ENCODE results near the gene EEFSEC. TPM values are rescaled to one million over a fixed set of nuclear protein-coding genes. Genes with fewer than 3 reads are reported as not detected.

Gene EEFSEC
- total and polyA plus RNA-seq, 11 donors = 17.5 to 48.0 (median 22.5) TPM

DNA sequence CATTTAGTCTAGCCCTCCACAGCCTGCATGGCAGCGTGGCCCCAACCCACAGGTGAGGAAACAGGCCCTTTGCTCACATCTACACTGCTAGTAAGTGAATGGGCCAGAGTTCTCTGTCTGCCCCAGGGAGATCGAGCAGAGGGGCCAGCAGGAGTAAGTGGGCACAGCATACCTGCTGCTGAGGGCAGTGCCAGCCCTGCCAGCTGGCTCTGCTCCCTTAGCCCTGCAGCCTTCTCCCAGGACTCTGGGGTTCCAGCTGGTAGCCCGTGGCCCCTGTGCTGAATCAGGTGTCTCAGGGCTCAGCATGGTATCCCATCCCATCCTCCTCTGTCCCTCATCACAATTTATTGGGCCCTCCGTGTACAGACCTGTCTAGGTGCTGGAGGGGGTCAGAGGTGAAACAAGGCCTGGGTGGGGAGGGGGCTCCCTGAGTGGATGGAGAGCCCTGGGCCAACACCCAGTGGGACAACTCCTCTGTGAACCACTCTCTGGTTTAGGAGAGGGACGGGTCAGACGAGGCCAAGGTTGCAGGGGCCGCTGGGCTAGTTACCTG lies 211.6 kb downstream of the EEFSEC start:
- intact Hi-C loops (cut with DNase I) = loop anchor here in 3 of 10 donors (5.0 kb wide), 3 partner anchors 53 to 68 kb away; no protein-coding TSS in a partner anchor

GRCh38 chr3:128366136-128366535 lies 212.9 kb downstream of the EEFSEC start:
- Histone ChIP-seq H3K27me3 (no peaks in the 10 kb centered on the region), H3K36me3 (peaks cover 0 to 11% (median 0%) of the 10 kb centered on the region in 9 donors), H3K4me1 (peaks cover 3 to 96% (median 48%) of the 10 kb centered on the region in 12 donors), H3K27ac (peak overlapping the region in 10 of 12 donors; percentile 45 to 84 (median 76)), H3K4me3 (no peak overlapping the region), H3K9me3 (no peaks in the 10 kb centered on the region)
- peak; percentile 75 to 92 (median 81) for DNase-seq
- intact Hi-C loops (cut with DNase I) = loop anchor here in 3 of 10 donors (5.0 kb wide), 3 partner anchors 54 to 69 kb away; no protein-coding TSS in a partner anchor
- ATAC-seq = peak; percentile 85 to 91 (median 88)
- TF ChIP-seq POLR2A (IDR thresholded peaks at IDR 0.05) (no peak), CTCF (IDR thresholded peaks at IDR 0.05) (no peak)
- 40 to 93% (median 58%) methylated on average over 1 to 2 of the region's 2 CpGs for WGBS, 4 donors

More for the DNA sequence above, 211.6 kb downstream of the EEFSEC start:
- H3K27ac ChIP-seq = peak overlapping the region in 5 of 12 donors; percentile 18 to 84 (median 75)
- H3K36me3 ChIP-seq = peaks cover 0 to 11% (median 0%) of the 10 kb centered on the region in 9 donors
- TF ChIP-seq POLR2A (IDR thresholded peaks at IDR 0.05) (no peak), CTCF (IDR thresholded peaks at IDR 0.05) (no peak)
- no peaks in the 10 kb centered on the region for H3K27me3 ChIP-seq
- peak in 1 of 5 donors; percentile 23 for DNase-seq
- 87 to 90% (median 89%) methylated on average over 7 of the region's 7 CpGs; no CpG with 5 or more reads in 1 of the 4 donors for WGBS, 4 donors
- H3K4me1 ChIP-seq = peaks cover 3 to 96% (median 43%) of the 10 kb centered on the region in 12 donors
- H3K4me3 ChIP-seq = no peak overlapping the region
- ATAC-seq = no peak
- no peaks in the 10 kb centered on the region for H3K9me3 ChIP-seq

- no peak for TF ChIP-seq CTCF (IDR thresholded peaks at IDR 0.05)
- TF ChIP-seq POLR2A (IDR thresholded peaks at IDR 0.05) = no peak
- Histone ChIP-seq H3K4me3 (no peak overlapping the region), H3K27me3 (no peaks in the 10 kb centered on the region), H3K36me3 (peaks cover 0 to 11% (median 0%) of the 10 kb centered on the region in 9 donors), H3K9me3 (no peaks in the 10 kb centered on the region), H3K27ac (peak overlapping the region in 10 of 12 donors; percentile 16 to 84 (median 76)), H3K4me1 (peaks cover 3 to 98% (median 48%) of the 10 kb centered on the region in 12 donors)
- WGBS, 4 donors = 47 to 76% (median 63%) methylated on average over 2 to 5 of the region's 5 CpGs
- ATAC-seq = no peak
- intact Hi-C loops (cut with DNase I) = loop anchor here in 3 of 10 donors (5.0 kb wide), 3 partner anchors 54 to 69 kb away; no protein-coding TSS in a partner anchor
- DNase-seq = no peak
Observed at GRCh38 chr3:128366652-128367051, 213.4 kb downstream of the EEFSEC start.

- Histone ChIP-seq H3K27me3 (no peaks in the 10 kb centered on the region), H3K27ac (peak overlapping the region in 9 of 12 donors; percentile 25 to 84 (median 78)), H3K9me3 (no peaks in the 10 kb centered on the region), H3K4me1 (peaks cover 3 to 93% (median 48%) of the 10 kb centered on the region in 12 donors), H3K4me3 (no peak overlapping the region), H3K36me3 (peaks cover 0 to 11% (median 0%) of the 10 kb centered on the region in 9 donors)
- intact Hi-C loops (cut with DNase I) = loop anchor here in 3 of 10 donors (5.0 kb wide), 3 partner anchors 55 to 70 kb away; no protein-coding TSS in a partner anchor
- TF ChIP-seq CTCF (IDR thresholded peaks at IDR 0.05) = no peak
- no peak for TF ChIP-seq POLR2A (IDR thresholded peaks at IDR 0.05)
- ATAC-seq (no peak), DNase-seq (no peak)
- WGBS, 4 donors = 83 to 97% (median 93%) methylated on average over 2 to 5 of the region's 5 CpGs
Observed at GRCh38 chr3:128367221-128367620, 213.9 kb downstream of the EEFSEC start.
